ENCODE data around the gene UBE2V1. TPM values are rescaled to one million over a fixed set of nuclear protein-coding genes. Genes with fewer than 3 reads are reported as not detected.

The UBE2V1 gene
- total and polyA plus RNA-seq, 2 of the 13 experiments (the other 11 are each of a cell fraction or from before 2014, with no cell fraction given), result 81.3 to 132 TPM

- TF ChIP-seq CSRNP1 (CRISPR knock-in tag; IDR thresholded peaks at IDR 0.05), result 0 out of 2 replicates have a peak, but pooled peaks have one; percentile 11
- no peak for TF ChIP-seq NAIF1 (CRISPR knock-in tag; IDR thresholded peaks at IDR 0.05; ENCODE audit: borderline replicate concordance)
- TF ChIP-seq ZXDC (CRISPR knock-in tag; IDR thresholded peaks at IDR 0.05), result 0 out of 2 replicates have a peak, but pooled peaks have one; percentile 27
- TF ChIP-seq MXD4 (CRISPR knock-in tag; IDR thresholded peaks at IDR 0.05), result no peak
- 0 out of 2 replicates have a peak, but pooled peaks have one; percentile 3 for TF ChIP-seq SRY (CRISPR knock-in tag; IDR thresholded peaks at IDR 0.05)
- TF ChIP-seq CEBPG (CRISPR knock-in tag; IDR thresholded peaks at IDR 0.05), result no peak
- 0 out of 2 replicates have a peak, but pooled peaks have one; percentile 28 for TF ChIP-seq SALL1 (CRISPR knock-in tag; IDR thresholded peaks at IDR 0.05)
- no peak for TF ChIP-seq TIGD3 (CRISPR knock-in tag; IDR thresholded peaks at IDR 0.05; ENCODE audit: borderline replicate concordance)
Observed at GRCh38 chr20:50111829-50112495, 988 bp downstream of the UBE2V1 start (continued).
